ENCODE measurements around the gene POU2AF2.

The POU2AF2 gene

DNA sequence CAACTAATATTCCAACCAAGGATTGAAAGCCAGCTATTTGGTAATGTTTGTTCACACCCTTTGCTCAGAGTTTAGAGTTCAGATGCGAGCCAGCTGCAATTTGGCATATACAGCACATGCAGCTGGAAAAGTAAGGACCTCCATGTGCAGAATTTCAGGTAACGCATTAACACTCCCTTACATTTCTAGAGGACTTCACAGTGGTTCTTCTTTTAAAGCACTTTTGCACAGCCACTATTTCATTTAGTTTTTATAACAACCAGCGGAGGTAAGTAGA is 56.3 kb downstream of the POU2AF2 start:
- no peak for DNase-seq
- H3K27ac ChIP-seq, result no peak overlapping the region
- TF ChIP-seq, protein P1, sequence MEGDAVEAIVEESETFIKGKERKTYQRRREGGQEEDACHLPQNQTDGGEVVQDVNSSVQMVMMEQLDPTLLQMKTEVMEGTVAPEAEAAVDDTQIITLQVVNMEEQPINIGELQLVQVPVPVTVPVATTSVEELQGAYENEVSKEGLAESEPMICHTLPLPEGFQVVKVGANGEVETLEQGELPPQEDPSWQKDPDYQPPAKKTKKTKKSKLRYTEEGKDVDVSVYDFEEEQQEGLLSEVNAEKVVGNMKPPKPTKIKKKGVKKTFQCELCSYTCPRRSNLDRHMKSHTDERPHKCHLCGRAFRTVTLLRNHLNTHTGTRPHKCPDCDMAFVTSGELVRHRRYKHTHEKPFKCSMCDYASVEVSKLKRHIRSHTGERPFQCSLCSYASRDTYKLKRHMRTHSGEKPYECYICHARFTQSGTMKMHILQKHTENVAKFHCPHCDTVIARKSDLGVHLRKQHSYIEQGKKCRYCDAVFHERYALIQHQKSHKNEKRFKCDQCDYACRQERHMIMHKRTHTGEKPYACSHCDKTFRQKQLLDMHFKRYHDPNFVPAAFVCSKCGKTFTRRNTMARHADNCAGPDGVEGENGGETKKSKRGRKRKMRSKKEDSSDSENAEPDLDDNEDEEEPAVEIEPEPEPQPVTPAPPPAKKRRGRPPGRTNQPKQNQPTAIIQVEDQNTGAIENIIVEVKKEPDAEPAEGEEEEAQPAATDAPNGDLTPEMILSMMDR (IDR thresholded peaks at IDR 0.05; ENCODE audit: low read depth, low read length), result no peak
- H3K9me3 ChIP-seq (ENCODE audit: severe bottlenecking), result no peaks in the 10 kb centered on the region
- H3K4me3 ChIP-seq (ENCODE audit: low read depth, low read length), result no peak overlapping the region
- H3K36me3 ChIP-seq, result no peaks in the 10 kb centered on the region
- no peaks in the 10 kb centered on the region for H3K27me3 ChIP-seq (ENCODE audit: insufficient read depth, low read depth, severe bottlenecking)

DNA sequence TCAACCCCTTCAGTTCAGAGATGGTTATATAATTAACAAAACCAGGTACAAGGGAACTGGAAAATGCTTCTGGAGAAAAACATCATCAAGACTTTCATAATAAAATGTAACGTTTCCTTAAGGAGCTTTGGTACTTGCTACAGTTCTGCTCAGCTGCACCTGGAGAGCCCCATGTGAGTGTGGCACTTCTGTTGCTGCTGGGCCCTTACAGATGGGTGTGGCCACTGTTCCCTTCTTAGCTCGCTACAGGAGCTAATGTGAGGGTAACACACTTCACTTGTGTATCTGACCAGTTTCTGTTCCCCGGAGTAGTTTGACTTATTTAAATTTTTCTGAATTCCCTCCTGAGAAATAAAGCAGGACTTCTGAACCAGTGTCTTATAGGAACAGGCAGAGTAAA is 56.8 kb downstream of the POU2AF2 start:
- DNase-seq, result peak; percentile 26
- no peaks in the 10 kb centered on the region for H3K9me3 ChIP-seq (ENCODE audit: severe bottlenecking)
- TF ChIP-seq, protein P1 (IDR thresholded peaks at IDR 0.05; ENCODE audit: low read depth, low read length), result no peak
- no peaks in the 10 kb centered on the region for H3K27me3 ChIP-seq (ENCODE audit: insufficient read depth, low read depth, severe bottlenecking)
- H3K36me3 ChIP-seq, result no peaks in the 10 kb centered on the region
- H3K4me3 ChIP-seq (ENCODE audit: low read depth, low read length), result no peak overlapping the region; the same call in 1 of the 2 replicates
- H3K27ac ChIP-seq, result peak overlapping the region; percentile 36; the same call in 1 of the 2 replicates

DNA sequence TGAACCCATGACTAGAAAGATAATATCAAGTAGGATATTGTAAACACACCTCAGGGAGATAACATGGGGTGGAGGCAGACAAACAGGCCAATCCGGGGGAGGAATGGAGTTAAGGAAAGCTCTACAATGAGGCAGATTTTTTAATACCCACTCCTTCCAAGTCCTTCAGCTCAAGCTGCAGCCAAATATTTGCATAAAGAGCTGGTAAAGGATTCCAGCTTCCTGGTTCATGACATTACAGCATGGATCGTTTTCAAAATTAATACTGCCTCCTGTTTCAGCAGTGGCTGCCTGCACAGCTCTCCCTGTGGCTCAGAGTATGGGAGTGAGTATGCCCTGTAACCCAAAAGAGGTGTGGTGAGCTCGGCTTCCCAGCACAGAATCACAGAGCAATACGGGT is 57.9 kb downstream of the POU2AF2 start:
- Histone ChIP-seq H3K36me3 (no peaks in the 10 kb centered on the region), H3K27me3 (ENCODE audit: insufficient read depth, low read depth, severe bottlenecking) (no peaks in the 10 kb centered on the region), H3K27ac (no peak overlapping the region), H3K4me3 (ENCODE audit: low read depth, low read length) (no peak overlapping the region), H3K9me3 (ENCODE audit: severe bottlenecking) (no peaks in the 10 kb centered on the region)
- TF ChIP-seq, protein P1 (IDR thresholded peaks at IDR 0.05; ENCODE audit: low read depth, low read length), result no peak
- no peak for DNase-seq

DNA sequence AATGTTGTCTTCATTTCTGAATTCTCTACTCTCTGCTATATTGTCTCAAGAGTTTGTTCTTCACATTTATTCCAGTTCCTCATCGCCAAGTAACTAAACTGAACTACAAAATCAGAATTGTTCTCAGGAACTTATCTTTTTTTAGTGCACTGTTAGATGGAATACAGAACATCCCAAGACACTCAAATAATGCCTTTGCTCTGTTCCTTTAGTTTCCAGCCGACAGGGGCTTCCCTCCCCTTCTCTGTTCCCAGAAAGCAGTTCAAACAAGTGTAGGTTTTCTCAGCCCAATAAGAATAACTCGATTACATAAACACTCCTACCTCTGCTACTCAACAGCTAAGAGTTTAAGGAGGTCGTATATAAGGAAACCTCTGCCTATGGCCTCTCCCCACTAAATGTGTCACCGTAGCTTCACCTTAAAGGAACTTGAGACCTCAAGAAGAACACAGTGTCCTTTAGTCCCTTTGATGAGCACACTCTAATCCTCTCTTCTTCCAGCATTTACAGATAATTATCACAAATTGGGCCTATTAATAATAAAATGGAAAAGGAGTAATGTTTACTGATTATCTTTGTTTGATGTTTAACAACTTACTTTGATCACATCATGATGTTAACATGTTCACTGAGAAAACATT is 59.8 kb downstream of the POU2AF2 start:
- no peak overlapping the region for H3K27ac ChIP-seq
- H3K36me3 ChIP-seq, result no peaks in the 10 kb centered on the region
- TF ChIP-seq, protein P1 (IDR thresholded peaks at IDR 0.05; ENCODE audit: low read depth, low read length), result no peak
- H3K4me3 ChIP-seq (ENCODE audit: low read depth, low read length), result no peak overlapping the region
- no peak for DNase-seq
- H3K9me3 ChIP-seq (ENCODE audit: severe bottlenecking), result no peaks in the 10 kb centered on the region
- no peaks in the 10 kb centered on the region for H3K27me3 ChIP-seq (ENCODE audit: insufficient read depth, low read depth, severe bottlenecking)

DNA sequence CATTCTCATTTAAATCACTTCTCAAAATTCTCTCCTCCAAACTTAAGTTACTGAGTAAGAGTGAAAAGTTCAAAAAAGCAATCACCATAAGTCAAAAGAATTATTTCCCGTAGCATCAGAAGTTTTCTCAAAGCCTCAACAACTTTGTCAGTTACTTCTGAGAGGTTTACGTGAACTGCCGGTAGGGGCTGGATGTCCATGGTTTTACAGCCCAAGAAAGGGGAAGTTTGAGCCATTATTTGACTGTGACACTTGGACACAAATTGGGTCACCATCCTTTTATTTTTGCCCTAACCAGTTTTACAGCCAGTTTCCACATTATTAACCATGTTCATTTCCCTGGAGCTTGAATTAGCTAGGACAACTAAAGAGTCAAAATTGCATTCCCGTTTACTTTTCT is 60.4 kb downstream of the POU2AF2 start:
- Histone ChIP-seq H3K4me3 (ENCODE audit: low read depth, low read length) (no peak overlapping the region), H3K27me3 (ENCODE audit: insufficient read depth, low read depth, severe bottlenecking) (no peaks in the 10 kb centered on the region), H3K9me3 (ENCODE audit: severe bottlenecking) (no peaks in the 10 kb centered on the region), H3K36me3 (no peaks in the 10 kb centered on the region), H3K27ac (no peak overlapping the region)
- TF ChIP-seq, protein P1 (IDR thresholded peaks at IDR 0.05; ENCODE audit: low read depth, low read length), result no peak
- no peak for DNase-seq

DNA sequence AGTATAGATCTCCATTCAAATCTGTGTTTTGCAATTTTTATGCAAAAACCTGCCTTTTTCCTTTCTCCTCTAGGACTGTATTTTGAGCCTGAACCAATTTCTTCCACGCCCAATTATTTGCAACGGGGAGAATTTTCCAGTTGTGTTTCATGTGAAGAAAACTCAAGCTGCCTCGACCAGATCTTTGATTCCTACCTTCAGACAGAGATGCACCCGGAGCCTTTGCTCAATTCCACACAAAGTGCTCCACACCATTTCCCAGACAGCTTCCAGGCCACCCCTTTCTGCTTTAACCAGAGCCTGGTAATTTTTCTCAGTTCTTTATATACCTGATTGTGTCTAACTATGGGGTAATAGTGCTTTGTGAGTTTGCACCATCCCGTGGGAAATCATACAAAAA is 60.8 kb downstream of the POU2AF2 start:
- Histone ChIP-seq H3K27me3 (ENCODE audit: insufficient read depth, low read depth, severe bottlenecking) (no peaks in the 10 kb centered on the region), H3K4me3 (ENCODE audit: low read depth, low read length) (no peak overlapping the region), H3K27ac (no peak overlapping the region)

More for the DNA sequence above, 60.8 kb downstream of the POU2AF2 start:
- no peaks in the 10 kb centered on the region for H3K36me3 ChIP-seq
- H3K9me3 ChIP-seq (ENCODE audit: severe bottlenecking), result no peaks in the 10 kb centered on the region
- TF ChIP-seq, protein P1 (IDR thresholded peaks at IDR 0.05; ENCODE audit: low read depth, low read length), result no peak
- no peak for DNase-seq
